Gastrocnemius medialis (tissue), 4 donors: ENCODE measurements around the gene GCN1.

ENCODE experiments used
- POLR2A ChIP-seq, 2 donors: fragments of 450-650 bp; IDR thresholded peaks; one replicate each; pipeline ENCODE4 v1.6.1; 2017; ENCODE audit warnings: antibody characterized with exemption in 2 of 2, mild to moderate bottlenecking in 2 of 2, moderate library complexity in 2 of 2
- TF ChIP-seq, protein P1 (sequence below), 5 experiments: fragments of 450-650 bp in 3 of 5; fragments of 200-600 bp in 2 of 5; sonication (generic) in 2 of 5; IDR thresholded peaks in 4 of 5; conservative IDR thresholded peaks in 1 of 5; 1 replicate in 4 of 5; 2 replicates in 1 of 5; pipeline ENCODE4 v1.5.1; 2016 to 2019; ENCODE audit warnings: antibody characterized with exemption in 5 of 5, mild to moderate bottlenecking in 3 of 5, moderate library complexity in 3 of 5

- TF ChIP-seq, protein P1, sequence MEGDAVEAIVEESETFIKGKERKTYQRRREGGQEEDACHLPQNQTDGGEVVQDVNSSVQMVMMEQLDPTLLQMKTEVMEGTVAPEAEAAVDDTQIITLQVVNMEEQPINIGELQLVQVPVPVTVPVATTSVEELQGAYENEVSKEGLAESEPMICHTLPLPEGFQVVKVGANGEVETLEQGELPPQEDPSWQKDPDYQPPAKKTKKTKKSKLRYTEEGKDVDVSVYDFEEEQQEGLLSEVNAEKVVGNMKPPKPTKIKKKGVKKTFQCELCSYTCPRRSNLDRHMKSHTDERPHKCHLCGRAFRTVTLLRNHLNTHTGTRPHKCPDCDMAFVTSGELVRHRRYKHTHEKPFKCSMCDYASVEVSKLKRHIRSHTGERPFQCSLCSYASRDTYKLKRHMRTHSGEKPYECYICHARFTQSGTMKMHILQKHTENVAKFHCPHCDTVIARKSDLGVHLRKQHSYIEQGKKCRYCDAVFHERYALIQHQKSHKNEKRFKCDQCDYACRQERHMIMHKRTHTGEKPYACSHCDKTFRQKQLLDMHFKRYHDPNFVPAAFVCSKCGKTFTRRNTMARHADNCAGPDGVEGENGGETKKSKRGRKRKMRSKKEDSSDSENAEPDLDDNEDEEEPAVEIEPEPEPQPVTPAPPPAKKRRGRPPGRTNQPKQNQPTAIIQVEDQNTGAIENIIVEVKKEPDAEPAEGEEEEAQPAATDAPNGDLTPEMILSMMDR (IDR thresholded peaks at IDR 0.05 in 4 of 5, conservative IDR thresholded peaks at IDR 0.05 in 1 of 5), result no peak
- no peak for TF ChIP-seq POLR2A (IDR thresholded peaks at IDR 0.05)
These were observed 15.3 kb upstream of the GCN1 start for GRCh38 chr12:120209851-120210250.
